K562 (cell line): Measurements from ENCODE around the gene NES. TPM values are rescaled to one million over a fixed set of nuclear protein-coding genes. Genes with fewer than 3 reads are reported as not detected.

Experiments
- ARHGAP35 ChIP-seq: fragments of 450-650 bp; IDR thresholded peaks from 2 replicates; pipeline ENCODE4 v1.6.1; 2018; ENCODE audit not compliant: partially characterized antibody
- FOXA3 ChIP-seq, 2 experiments: fragments of 450-650 bp in 1 of 2; sonication (generic) in 1 of 2; formaldehyde crosslinking; IDR thresholded peaks in 1 of 2; conservative IDR thresholded peaks in 1 of 2; 2 replicates each; pipeline versions ENCODE4 v1.4.0 to v1.8.0; 2020 to 2022; ENCODE audit warnings: mild to moderate bottlenecking in 2 of 2, missing genetic modification reagents in 1 of 2
- FOXK2 ChIP-seq, 2 experiments: fragments of 450-650 bp; IDR thresholded peaks in 1 of 2; conservative IDR thresholded peaks in 1 of 2; 2 replicates each; pipeline ENCODE4 v1.6.1; 2016; ENCODE audit warnings: low read depth in 2 of 2, mild to moderate bottlenecking in 1 of 2
- HSF4 ChIP-seq: fragments of 250-450 bp; sonication (Bioruptor Pico); IDR thresholded peaks from 2 replicates; pipeline ENCODE4 v2.1.2; 2022; ENCODE audit warnings: mild to moderate bottlenecking, moderate library complexity, borderline replicate concordance
- LCOR ChIP-seq: sonication (generic); formaldehyde crosslinking; IDR thresholded peaks from 2 replicates; pipeline ENCODE4 v1.8.0; 2022; ENCODE audit warnings: mild to moderate bottlenecking, missing genetic modification reagents
- MCM2 ChIP-seq: fragments of 450-650 bp; IDR thresholded peaks from 2 replicates; pipeline ENCODE4 v1.6.1; 2017; ENCODE audit warnings: low read depth, mild to moderate bottlenecking
- MCM3 ChIP-seq: fragments of 450-650 bp; IDR thresholded peaks from 2 replicates; pipeline ENCODE4 v1.6.1; 2016
- PHB2 ChIP-seq: fragments of 450-650 bp; IDR thresholded peaks from 2 replicates; pipeline ENCODE4 v1.6.1; 2017; ENCODE audit warnings: low read depth
- PURB ChIP-seq: sonication (generic); formaldehyde crosslinking; IDR thresholded peaks from 2 replicates; pipeline ENCODE4 v1.9.0; 2021; ENCODE audit warnings: low read depth, mild to moderate bottlenecking, missing genetic modification reagents
- SIRT6 ChIP-seq: IDR thresholded peaks from one replicate; pipeline ENCODE4 v1.6.1; 2012; ENCODE audit warnings: low read depth, mild to moderate bottlenecking, control low read depth, inconsistent platforms, low read length, moderate library complexity
- TAF1 ChIP-seq: IDR thresholded peaks from 2 replicates; pipeline ENCODE4 v1.6.1; 2011; ENCODE audit warnings: mild to moderate bottlenecking, low read length, moderate library complexity; ENCODE audit not compliant: insufficient read depth, control insufficient read depth, severe bottlenecking; ENCODE audit errors: extremely low read depth
- ZC3H4 ChIP-seq: sonication (generic); formaldehyde crosslinking; IDR thresholded peaks from 2 replicates; pipeline ENCODE4 v1.9.0; 2021; ENCODE audit warnings: missing genetic modification reagents, borderline replicate concordance
- polyA plus RNA-seq, 8 experiments: library from polyadenylated mRNA; depleted of rRNA in 4 of 8; stranded (reverse) in 5 of 8; unstranded in 3 of 8; fragments of >200 nt; fragmentation: Nextera tagmentation in 2 of 8; fragmentation: Illumina TruSeq in 1 of 8; extraction: Ambion mirVana in 2 of 8; extraction: Trizol in 1 of 8; gene quantifications; 2 replicates each; pipeline versions ENCODE4 v1.2.1 to v1.2.3, GENCODE V29; 2011 to 2014; ENCODE audit warnings: inconsistent platforms in 1 of 8, missing spikeins in 1 of 8
- total RNA-seq, 7 experiments: library from RNA; depleted of rRNA in 6 of 7; stranded (reverse); fragments of >200 nt in 6 of 7; fragmentation: Illumina TruSeq in 2 of 7; extraction: Trizol in 2 of 7; gene quantifications; 2 replicates each; pipeline versions ENCODE4 v1.2.1 to v1.2.3, GENCODE V29; 2011 to 2021; ENCODE audit warnings: low replicate concordance in 1 of 7
- TF ChIP-seq, protein P1 (sequence below): IDR thresholded peaks from 2 replicates; pipeline ENCODE4 v1.6.1; 2016; ENCODE audit warnings: missing genetic modification characterization, missing compliant biosample characterization
- TF ChIP-seq, protein P2 (sequence below): fragments of 250-450 bp; sonication (Bioruptor Pico); IDR thresholded peaks from 2 replicates; pipeline ENCODE4 v1.8.0; 2022; ENCODE audit warnings: inconsistent platforms, mild to moderate bottlenecking, moderate library complexity, borderline replicate concordance
- TF ChIP-seq, protein P3 (sequence below): fragments of 200-800 bp; sonication (Bioruptor generic); IDR thresholded peaks from 2 replicates; pipeline ENCODE4 v1.6.1; 2016; ENCODE audit warnings: missing genetic modification characterization, missing compliant biosample characterization
- TF ChIP-seq, protein P4 (sequence below): fragments of 450-650 bp; IDR thresholded peaks from 2 replicates; pipeline ENCODE4 v1.7.1; 2018; ENCODE audit warnings: mild to moderate bottlenecking, low read depth; ENCODE audit not compliant: partially characterized antibody

Gene NES
- total and polyA plus RNA-seq, 9 of the 15 experiments (the other 6 are each of a cell fraction or from before 2014, with no cell fraction given) = 0.10 to 8.6 (median 4.2) TPM

DNA sequence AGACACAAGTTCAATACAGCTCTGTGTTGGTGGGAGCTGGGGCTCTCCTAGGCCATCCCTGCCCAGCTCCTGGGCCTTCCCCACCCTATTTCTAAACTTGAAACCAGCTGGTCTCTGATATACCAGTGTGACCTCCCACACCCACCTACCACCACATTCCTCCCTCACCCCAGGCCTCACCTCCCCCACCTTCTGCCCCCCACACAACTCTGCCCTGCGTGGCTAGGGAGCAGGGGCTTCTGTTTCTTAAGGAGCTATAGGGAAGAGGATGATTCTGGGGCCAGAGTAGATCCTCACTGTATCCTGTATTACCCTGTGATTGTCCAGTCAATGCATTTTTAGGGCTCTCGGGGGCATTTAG, 16.5 kb downstream of the NES start (continued):
- TF ChIP-seq, protein P1, sequence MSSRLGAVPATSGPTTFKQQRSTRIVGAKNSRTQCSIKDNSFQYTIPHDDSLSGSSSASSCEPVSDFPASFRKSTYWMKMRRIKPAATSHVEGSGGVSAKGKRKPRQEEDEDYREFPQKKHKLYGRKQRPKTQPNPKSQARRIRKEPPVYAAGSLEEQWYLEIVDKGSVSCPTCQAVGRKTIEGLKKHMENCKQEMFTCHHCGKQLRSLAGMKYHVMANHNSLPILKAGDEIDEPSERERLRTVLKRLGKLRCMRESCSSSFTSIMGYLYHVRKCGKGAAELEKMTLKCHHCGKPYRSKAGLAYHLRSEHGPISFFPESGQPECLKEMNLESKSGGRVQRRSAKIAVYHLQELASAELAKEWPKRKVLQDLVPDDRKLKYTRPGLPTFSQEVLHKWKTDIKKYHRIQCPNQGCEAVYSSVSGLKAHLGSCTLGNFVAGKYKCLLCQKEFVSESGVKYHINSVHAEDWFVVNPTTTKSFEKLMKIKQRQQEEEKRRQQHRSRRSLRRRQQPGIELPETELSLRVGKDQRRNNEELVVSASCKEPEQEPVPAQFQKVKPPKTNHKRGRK (tag) = no peak
- TF ChIP-seq, protein P2, sequence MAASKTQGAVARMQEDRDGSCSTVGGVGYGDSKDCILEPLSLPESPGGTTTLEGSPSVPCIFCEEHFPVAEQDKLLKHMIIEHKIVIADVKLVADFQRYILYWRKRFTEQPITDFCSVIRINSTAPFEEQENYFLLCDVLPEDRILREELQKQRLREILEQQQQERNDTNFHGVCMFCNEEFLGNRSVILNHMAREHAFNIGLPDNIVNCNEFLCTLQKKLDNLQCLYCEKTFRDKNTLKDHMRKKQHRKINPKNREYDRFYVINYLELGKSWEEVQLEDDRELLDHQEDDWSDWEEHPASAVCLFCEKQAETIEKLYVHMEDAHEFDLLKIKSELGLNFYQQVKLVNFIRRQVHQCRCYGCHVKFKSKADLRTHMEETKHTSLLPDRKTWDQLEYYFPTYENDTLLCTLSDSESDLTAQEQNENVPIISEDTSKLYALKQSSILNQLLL (CRISPR knock-in tag) = no peak
- no peak for TF ChIP-seq HSF4 (CRISPR knock-in tag)
- peak; percentile 90; the same call in 1 of the 2 replicates for TF ChIP-seq ZC3H4 (CRISPR knock-in tag)
- TF ChIP-seq, protein P3, sequence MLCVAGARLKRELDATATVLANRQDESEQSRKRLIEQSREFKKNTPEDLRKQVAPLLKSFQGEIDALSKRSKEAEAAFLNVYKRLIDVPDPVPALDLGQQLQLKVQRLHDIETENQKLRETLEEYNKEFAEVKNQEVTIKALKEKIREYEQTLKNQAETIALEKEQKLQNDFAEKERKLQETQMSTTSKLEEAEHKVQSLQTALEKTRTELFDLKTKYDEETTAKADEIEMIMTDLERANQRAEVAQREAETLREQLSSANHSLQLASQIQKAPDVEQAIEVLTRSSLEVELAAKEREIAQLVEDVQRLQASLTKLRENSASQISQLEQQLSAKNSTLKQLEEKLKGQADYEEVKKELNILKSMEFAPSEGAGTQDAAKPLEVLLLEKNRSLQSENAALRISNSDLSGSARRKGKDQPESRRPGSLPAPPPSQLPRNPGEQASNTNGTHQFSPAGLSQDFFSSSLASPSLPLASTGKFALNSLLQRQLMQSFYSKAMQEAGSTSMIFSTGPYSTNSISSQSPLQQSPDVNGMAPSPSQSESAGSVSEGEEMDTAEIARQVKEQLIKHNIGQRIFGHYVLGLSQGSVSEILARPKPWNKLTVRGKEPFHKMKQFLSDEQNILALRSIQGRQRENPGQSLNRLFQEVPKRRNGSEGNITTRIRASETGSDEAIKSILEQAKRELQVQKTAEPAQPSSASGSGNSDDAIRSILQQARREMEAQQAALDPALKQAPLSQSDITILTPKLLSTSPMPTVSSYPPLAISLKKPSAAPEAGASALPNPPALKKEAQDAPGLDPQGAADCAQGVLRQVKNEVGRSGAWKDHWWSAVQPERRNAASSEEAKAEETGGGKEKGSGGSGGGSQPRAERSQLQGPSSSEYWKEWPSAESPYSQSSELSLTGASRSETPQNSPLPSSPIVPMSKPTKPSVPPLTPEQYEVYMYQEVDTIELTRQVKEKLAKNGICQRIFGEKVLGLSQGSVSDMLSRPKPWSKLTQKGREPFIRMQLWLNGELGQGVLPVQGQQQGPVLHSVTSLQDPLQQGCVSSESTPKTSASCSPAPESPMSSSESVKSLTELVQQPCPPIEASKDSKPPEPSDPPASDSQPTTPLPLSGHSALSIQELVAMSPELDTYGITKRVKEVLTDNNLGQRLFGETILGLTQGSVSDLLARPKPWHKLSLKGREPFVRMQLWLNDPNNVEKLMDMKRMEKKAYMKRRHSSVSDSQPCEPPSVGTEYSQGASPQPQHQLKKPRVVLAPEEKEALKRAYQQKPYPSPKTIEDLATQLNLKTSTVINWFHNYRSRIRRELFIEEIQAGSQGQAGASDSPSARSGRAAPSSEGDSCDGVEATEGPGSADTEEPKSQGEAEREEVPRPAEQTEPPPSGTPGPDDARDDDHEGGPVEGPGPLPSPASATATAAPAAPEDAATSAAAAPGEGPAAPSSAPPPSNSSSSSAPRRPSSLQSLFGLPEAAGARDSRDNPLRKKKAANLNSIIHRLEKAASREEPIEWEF (CRISPR knock-in tag) = no peak
- no peak for TF ChIP-seq LCOR (CRISPR knock-in tag)
- TF ChIP-seq TAF1 = no peak
- TF ChIP-seq MCM3 = no peak
- no peak for TF ChIP-seq MCM2
- TF ChIP-seq PURB (CRISPR knock-in tag) = no peak
- TF ChIP-seq FOXK2 (conservative IDR thresholded peaks at IDR 0.05 in 1 of 2, IDR thresholded peaks at IDR 0.05 in 1 of 2; ENCODE audit: low read depth in 2 of 2) = no peak
- no peak for TF ChIP-seq PHB2
- TF ChIP-seq, protein P4, sequence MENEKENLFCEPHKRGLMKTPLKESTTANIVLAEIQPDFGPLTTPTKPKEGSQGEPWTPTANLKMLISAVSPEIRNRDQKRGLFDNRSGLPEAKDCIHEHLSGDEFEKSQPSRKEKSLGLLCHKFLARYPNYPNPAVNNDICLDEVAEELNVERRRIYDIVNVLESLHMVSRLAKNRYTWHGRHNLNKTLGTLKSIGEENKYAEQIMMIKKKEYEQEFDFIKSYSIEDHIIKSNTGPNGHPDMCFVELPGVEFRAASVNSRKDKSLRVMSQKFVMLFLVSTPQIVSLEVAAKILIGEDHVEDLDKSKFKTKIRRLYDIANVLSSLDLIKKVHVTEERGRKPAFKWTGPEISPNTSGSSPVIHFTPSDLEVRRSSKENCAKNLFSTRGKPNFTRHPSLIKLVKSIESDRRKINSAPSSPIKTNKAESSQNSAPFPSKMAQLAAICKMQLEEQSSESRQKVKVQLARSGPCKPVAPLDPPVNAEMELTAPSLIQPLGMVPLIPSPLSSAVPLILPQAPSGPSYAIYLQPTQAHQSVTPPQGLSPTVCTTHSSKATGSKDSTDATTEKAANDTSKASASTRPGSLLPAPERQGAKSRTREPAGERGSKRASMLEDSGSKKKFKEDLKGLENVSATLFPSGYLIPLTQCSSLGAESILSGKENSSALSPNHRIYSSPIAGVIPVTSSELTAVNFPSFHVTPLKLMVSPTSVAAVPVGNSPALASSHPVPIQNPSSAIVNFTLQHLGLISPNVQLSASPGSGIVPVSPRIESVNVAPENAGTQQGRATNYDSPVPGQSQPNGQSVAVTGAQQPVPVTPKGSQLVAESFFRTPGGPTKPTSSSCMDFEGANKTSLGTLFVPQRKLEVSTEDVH = no peak
- TF ChIP-seq SIRT6 = no peak
- TF ChIP-seq ARHGAP35 = no peak
- TF ChIP-seq FOXA3 (CRISPR knock-in tag; conservative IDR thresholded peaks at IDR 0.05 in 1 of 2, IDR thresholded peaks at IDR 0.05 in 1 of 2) = no peak
